HK-2 (cell line): ENCODE results near the gene SLC16A5.

ENCODE experiments used
- DNase-seq: peaks from one replicate; pipeline ENCODE4 v3.0.0-alpha.2; 2018; ENCODE audit not compliant: unreplicated experiment

SLC16A5 gene

DNA sequence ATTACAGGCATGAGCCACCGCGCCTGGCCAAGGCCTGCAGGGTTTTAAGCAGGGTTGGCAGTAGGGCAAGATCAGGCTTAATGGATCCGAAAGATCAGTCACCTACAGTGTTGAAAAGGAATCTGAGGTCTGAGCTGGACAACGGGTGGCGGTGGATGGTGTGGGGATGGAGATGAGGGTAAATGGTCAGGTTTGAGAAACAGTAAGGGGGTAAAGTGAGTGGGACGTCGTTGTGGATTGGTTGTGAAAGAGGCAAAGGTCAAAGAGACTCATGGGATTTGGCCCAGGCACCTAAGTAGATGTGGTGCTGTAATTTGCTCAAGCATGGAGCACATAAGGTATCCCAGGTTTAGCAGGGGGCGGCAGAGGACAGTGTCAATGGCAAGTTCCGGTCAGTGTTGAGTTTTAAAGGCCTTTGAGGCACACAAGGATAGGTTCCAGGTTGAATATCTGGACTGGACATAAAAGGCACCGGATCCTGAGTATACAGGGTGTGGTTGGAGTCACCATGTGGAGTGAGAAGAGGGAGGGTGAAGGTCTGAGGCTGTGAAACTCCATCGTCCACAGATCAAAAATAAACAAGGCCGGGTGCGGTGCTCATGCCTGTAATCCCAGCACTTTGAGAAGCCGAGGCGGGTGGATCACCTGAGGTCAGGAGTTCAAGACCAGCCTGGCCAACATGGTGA is 1.1 kb upstream of the SLC16A5 start:
- no peak for DNase-seq

DNA sequence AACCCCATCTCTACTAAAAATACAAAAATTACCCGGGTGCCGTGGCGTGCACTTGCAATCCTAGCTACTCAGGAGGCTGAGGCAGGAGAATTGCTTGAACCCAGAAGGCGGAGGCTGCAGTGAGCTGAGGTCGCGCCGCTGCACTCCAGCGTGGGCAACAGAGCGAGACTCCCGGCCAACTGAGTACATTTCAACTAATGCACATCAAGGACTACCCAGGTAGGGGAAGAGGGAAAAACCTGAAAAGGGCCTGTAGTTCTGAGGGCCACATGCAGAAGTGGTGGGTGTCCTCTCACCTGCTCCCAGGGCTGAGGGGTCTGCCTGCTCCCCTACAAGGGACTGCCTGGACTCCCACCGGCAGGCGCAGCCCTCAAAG is 584 bp upstream of the SLC16A5 start:
- DNase-seq, result no peak

DNA sequence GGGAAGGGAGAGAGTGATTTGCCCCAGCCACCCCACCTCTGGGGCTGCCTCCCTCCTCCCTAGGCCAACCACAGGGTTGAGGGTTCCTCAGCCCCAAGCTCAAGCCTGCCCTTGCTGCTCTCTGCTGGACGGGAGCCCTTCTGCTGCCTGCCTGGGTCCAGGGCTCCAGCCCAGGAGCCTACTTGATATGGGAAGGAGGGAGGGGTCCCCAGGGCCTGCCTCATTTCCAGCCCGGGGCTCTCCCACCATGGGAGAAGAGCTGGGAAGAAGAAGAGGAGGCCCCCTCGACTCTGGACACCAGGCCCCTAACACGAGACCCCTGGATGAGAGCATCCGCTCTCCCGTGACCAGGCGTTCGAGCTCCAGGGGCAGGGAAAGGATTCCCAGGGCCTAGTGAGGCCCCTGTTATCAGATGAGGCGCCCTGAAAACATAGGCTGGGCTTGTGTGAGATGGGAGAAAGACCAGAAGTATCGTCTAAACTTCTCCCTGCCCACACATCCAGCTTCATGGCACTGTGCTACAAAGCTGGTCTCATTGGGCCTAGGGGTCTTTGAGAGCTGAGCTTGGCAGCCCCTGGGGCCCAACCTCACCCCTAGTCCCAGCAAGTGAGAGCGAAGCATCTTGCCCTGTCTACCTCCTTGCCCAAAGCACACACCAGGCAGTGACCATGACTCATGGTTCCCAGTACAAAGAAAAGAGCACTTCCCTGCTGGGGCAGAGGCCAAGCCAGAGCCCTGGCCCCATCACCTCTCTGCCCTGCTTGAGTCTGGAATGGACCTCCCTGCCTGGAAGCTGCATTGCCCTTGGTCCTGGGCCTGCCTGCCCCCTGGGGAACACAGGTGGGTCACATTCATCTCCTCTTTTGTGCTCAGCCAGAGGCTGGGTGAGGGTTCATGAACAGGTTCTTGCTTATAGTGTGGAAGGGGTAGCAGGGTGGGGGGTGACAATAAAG is 987 bp downstream of the SLC16A5 start:
- DNase-seq, result peak; percentile 46

DNA sequence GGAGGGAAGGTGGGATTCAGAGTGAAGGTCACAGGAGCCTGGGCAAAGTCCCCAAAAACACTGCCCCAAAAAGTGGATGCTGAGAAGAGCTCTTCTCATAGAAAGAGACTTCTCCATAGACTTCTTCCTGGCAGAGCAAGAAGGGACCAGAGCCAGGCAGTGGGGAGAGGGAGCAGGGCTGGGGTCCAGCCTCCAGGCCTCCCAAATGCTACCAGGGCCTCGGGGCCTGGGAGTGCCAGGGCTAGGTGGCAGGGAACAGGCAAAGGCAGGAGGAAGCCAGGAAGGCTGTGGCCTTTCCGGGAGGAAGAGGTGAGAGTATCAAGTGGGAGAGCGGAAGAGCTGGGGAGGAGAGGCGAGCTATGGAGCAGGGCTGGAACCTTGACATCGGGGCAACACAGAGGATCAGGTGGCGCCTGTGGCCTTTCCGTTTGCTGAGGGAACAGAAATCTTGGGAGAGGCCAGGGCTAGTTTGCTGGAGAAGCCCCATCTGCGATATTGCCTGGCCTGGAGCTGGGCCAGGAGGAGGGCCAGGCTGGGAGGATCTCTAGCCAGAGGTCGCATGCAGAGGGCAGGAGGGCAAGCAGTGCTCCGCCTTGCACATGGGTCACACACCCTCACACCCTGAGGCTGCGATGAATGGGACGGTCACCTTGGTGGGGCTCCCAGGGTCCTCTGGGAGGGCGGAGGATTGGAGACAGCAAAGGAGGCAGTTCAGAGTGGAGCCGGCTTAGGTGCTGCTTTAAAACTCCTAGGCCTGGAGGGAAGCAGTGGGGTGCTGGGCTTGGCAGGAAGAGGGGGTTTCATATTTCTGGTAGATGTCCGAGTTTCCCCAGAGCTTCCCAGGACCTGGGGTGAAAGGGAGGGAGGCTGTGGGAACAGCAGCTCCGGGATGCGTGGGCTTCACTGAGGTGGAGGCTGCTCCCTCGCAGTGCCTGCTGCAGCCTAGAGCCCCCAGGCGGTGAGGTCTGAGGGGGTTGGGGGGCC is 3.4 kb downstream of the SLC16A5 start:
- DNase-seq, result no peak

DNA sequence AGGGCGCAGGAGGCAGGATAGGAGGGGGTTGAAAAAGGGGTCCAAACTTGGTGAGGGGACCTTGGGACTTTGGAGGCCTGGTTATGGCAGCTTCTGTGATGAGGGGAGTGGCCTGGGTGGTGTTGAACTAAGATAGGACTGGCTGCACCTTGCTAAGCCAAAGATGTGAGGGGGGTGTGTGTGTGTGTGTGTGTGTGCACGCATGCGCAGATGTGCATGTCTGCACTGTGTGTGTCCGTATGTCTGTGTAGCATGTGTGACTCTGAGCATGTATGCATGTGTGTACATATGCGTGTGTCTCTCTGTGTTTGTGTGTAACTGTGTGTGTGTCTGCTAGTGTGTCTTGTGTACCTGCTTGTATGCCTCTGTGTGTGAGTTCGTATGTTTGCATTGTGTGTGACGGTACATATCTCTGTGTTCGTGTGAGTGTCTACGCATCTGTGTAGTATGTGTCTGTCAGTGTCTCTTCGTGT is 4.1 kb downstream of the SLC16A5 start:
- no peak for DNase-seq

GRCh38 chr17:75093548-75094158 is 5.9 kb downstream of the SLC16A5 start:
- DNase-seq, result no peak

DNA sequence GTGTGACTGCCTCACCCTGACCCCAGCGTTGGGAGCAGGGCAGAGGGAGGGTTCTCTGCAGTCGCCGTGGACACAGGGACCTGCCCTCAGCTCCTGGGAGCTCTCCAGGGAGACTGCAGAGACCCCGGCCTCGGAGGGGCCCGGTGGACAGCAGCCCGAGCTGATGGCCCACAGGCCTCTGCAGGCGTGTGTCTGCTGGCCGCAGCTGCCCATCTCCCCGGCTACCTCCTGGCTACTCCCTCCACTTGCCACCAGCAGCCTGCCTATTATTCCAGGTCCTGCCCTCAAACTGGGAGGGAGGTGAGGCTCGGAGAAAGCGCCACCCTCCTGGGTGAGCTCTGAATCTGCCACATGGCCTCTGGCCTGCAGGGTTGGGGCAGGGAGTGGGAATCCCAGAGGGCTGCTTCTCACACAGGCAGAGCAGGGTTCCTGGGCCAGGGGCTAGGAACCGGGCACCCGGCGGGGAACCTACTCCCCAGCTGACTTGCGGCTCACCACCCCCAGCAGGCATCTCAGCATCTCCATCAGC is 7.2 kb downstream of the SLC16A5 start:
- DNase-seq, result no peak

DNA sequence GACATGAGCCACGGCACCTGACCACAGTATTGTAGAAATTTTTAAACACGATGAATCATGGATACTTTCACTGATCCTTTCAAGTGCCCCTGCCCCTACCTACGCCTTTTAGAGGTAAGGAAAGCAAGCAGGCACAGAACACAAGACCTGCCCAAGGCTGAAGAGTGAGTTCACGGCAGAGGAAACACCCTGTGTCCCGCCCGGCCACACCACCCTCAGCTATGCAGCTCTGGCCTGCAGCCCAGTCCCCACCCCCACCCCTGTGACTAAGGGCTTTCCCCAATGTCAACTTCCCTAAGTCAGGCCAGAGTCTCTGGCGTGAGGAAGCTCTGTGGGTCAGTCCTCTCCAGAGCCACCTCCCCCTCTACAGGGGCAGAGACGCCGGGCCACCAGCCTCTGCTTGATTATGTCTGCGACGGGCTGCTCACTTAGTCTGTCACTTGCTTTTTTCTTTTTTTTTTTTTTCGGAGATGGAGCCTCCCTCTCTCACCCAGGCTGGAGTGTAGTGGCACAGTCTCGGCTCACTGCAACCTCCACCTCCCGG is 8.4 kb downstream of the SLC16A5 start:
- DNase-seq, result peak; percentile 95

- no peak for DNase-seq
Observed at GRCh38 chr17:75097865-75098264, 10.1 kb downstream of the SLC16A5 start.

DNA sequence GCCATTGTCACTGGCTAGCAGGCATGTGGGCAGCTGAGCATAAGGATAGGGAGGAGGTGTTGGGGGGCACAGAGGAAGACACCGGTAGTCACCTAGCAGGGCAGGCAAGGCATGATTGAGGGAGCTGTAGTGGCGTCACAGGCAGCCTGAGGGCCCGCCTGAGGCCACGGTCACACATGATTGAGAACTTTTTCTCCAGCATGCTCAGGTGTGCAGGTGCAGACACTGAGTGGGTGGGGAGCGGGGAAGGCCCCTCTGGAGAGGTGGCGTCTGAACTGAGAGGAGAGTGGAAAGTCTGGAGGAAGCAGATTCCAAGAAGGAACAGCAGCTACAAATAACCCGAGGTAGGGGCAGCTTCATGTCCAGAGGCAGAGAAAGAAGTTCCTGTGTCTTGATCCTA is 11.1 kb downstream of the SLC16A5 start:
- DNase-seq, result no peak

DNA sequence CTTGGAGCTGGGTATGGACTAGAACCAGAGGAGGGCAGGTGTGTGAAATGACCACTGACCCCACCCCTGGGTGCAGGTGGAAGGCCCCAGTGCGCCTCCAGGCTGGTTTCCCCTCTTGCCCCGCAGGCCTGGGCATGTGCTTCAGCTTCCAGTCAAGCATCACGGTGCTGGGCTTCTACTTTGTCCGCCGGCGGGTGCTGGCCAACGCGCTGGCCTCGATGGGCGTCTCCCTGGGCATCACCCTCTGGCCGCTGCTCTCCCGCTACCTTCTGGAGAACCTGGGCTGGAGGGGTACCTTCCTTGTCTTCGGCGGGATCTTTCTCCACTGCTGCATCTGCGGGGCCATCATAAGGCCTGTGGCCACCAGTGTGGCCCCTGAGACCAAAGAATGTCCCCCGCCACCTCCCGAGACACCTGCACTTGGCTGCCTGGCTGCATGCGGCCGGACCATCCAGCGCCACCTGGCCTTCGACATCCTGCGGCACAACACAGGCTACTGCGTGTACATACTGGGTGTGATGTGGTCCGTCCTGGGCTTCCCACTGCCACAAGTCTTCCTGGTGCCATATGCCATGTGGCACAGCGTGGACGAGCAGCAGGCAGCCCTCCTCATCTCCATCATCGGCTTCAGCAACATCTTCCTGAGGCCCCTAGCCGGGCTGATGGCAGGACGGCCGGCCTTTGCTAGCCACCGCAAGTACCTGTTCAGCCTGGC is 12.3 kb downstream of the SLC16A5 start:
- no peak for DNase-seq

GRCh38 chr17:75102385-75102821 is 14.6 kb downstream of the SLC16A5 start:
- DNase-seq, result no peak

DNA sequence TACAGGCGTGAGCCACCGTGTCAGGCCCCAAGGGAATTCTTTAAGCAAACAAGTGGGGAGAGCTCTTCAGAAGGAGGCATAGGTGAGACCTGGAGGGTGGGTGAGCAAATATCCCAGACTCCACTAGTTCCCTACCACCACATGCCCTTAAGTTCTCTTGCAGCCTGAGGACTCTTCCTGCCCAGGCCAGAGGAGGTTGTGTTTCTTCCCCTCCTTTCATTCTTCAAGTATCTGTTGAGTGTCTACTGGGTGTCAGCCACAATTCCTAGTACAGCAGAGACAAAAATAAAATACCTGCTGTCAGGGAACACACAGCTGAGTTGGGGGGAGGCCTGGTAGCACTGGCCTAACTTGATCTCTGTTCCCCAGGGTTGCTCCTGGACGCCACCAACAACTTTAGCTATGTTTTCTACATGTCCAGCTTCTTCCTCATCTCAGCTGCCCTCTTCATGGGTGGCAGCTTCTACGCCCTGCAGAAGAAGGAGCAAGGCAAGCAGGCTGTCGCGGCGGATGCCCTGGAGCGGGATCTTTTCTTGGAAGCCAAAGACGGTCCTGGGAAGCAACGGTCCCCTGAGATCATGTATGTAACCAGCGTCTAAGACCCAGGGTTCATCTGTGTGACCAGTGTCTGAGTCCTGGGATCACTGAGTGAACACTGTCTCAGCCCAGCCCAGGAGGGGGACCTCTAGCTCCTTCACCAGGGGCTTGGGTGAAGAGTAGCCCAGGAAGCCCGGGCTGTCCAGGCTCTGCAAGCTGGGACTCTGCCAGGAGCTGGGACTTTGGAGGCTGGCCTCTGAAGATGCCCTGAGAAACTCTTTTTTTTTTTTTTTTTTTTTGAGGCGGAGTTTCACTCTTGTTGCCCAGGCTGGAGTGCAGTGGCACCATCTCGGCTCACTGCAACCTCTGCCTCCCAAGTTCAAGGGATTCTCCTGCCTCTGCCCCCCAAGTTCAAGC is 16.1 kb downstream of the SLC16A5 start:
- DNase-seq, result no peak

- DNase-seq, result no peak
Observed at GRCh38 chr17:75105126-75106080, 17.6 kb downstream of the SLC16A5 start.

DNA sequence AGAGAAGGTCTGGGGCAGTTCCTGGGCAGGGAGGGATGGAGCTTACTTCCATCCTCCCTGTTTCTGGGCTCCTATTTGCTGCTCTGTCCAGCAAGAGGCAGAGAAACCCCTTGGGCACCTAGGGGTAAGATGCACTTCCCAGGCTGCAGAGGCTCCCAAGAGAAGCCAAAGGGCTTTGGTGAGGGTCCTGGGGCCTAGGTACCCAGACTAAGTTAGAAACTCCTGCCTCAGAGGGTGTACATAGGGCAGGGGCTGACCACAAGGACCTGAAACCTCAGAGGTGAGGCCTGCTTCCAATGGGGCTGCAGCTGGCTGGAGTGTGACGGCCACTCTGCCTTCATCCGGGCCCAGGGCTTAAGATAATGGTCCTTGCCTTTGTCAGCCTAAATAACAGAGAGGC is 20.4 kb downstream of the SLC16A5 start:
- no peak for DNase-seq

- no peak for DNase-seq
Observed at GRCh38 chr17:75109046-75109406, 21.3 kb downstream of the SLC16A5 start.

- DNase-seq, result peak; percentile 87
Observed at GRCh38 chr17:75109407-75110233, 21.9 kb downstream of the SLC16A5 start, which contains the start of gene ARMC7. ARMC7 (plus strand) TSS chr17:75109969; CDS start chr17:75110289, 320 bp downstream.
